Neuronal stem cell (in vitro differentiated cells): ENCODE data around the gene ABHD14A.

Experiments
- DNase-seq: peaks from one replicate; pipeline ENCODE4 v3.0.0-alpha.2; 2013; ENCODE audit warnings: low spot score
- H2AFZ ChIP-seq: one replicate; pipeline ENCODE4 v1.6.1; 2013; ENCODE audit warnings: mild to moderate bottlenecking, low read length, inconsistent platforms
- H2AK5ac ChIP-seq: 2 replicates; pipeline ENCODE4 v1.6.1; 2013; ENCODE audit warnings: low read depth, mild to moderate bottlenecking, inconsistent platforms, low read length, moderate library complexity, mixed read lengths
- H2BK120ac ChIP-seq: 2 replicates; pipeline ENCODE4 v1.6.1; 2013; ENCODE audit warnings: low read depth, mild to moderate bottlenecking, inconsistent platforms, low read length, moderate library complexity, mixed read lengths
- H2BK12ac ChIP-seq: one replicate; pipeline ENCODE4 v1.6.1; 2013; ENCODE audit warnings: low read length, inconsistent platforms
- H2BK15ac ChIP-seq: 2 replicates; pipeline ENCODE4 v1.6.1; 2013; ENCODE audit warnings: mild to moderate bottlenecking, low read length, inconsistent platforms, mixed read lengths
- H2BK5ac ChIP-seq: one replicate; pipeline ENCODE4 v1.6.1; 2013; ENCODE audit warnings: inconsistent platforms, mild to moderate bottlenecking, low read length, moderate library complexity
- H3K14ac ChIP-seq: one replicate; pipeline ENCODE4 v1.6.1; 2013; ENCODE audit warnings: low read length, inconsistent platforms
- H3K18ac ChIP-seq: 2 replicates; pipeline ENCODE4 v1.6.1; 2013; ENCODE audit warnings: low read length, inconsistent platforms
- H3K23ac ChIP-seq: 2 replicates; pipeline ENCODE4 v1.6.1; 2013; ENCODE audit warnings: low read depth, mild to moderate bottlenecking, mixed read lengths, low read length, inconsistent platforms; ENCODE audit not compliant: poor library complexity
- H3K27ac ChIP-seq: replicated peaks from 3 replicates; pipeline ENCODE4 v1.5.1; 2013; ENCODE audit warnings: low read length, inconsistent platforms
- H3K27me3 ChIP-seq, 3 experiments: 2 replicates each; pipeline ENCODE4 v1.6.1; 2013; ENCODE audit warnings: low read length in 3 of 3, mild to moderate bottlenecking in 2 of 3, inconsistent platforms in 1 of 3, low read depth in 1 of 3, mixed read lengths in 1 of 3, moderate library complexity in 1 of 3; ENCODE audit not compliant: control insufficient read depth in 3 of 3, insufficient read depth in 3 of 3
- H3K36me3 ChIP-seq, 2 donors: replicated peaks in 1 of 2; 2 replicates each; pipeline ENCODE4 v1.6.1; 2013; ENCODE audit warnings: low read length in 2 of 2; ENCODE audit not compliant: control insufficient read depth in 2 of 2, insufficient read depth in 2 of 2
- H3K4ac ChIP-seq: 2 replicates; pipeline ENCODE4 v1.6.1; 2013; ENCODE audit warnings: inconsistent platforms, mild to moderate bottlenecking, low read length, moderate library complexity
- H3K4me1 ChIP-seq, 2 donors: 1 replicate in 1 of 2; 2 replicates in 1 of 2; pipeline ENCODE4 v1.6.1; 2013; ENCODE audit warnings: low read length in 2 of 2, low read depth in 1 of 2; ENCODE audit not compliant: control insufficient read depth in 2 of 2, insufficient read depth in 1 of 2
- H3K4me2 ChIP-seq: one replicate; pipeline ENCODE4 v1.6.1; 2013; ENCODE audit warnings: mild to moderate bottlenecking, low read length, inconsistent platforms; ENCODE audit not compliant: insufficient read depth, poor library complexity, severe bottlenecking
- H3K4me3 ChIP-seq, 2 donors: 2 replicates each; pipeline ENCODE4 v1.5.1; 2013; ENCODE audit warnings: low read length in 2 of 2, mild to moderate bottlenecking in 2 of 2, inconsistent platforms in 1 of 2, moderate library complexity in 1 of 2
- H3K79me1 ChIP-seq: one replicate; pipeline ENCODE4 v1.6.1; 2013; ENCODE audit warnings: low read depth, mild to moderate bottlenecking, inconsistent platforms, low read length, moderate library complexity
- H3K9ac ChIP-seq: one replicate; pipeline ENCODE4 v1.6.1; 2013; ENCODE audit warnings: mild to moderate bottlenecking, low read depth, low read length, inconsistent platforms; ENCODE audit not compliant: poor library complexity
- H3K9me3 ChIP-seq, 2 donors: replicated peaks in 1 of 2; 2 replicates each; pipeline versions ENCODE3 to v1.6.1; 2013; ENCODE audit warnings: low read length in 2 of 2, mild to moderate bottlenecking in 2 of 2, inconsistent platforms in 1 of 2, low read depth in 1 of 2, mixed read lengths in 1 of 2, moderate library complexity in 1 of 2; ENCODE audit not compliant: control insufficient read depth in 2 of 2, insufficient read depth in 1 of 2
- H4K8ac ChIP-seq: one replicate; pipeline ENCODE4 v1.6.1; 2013; ENCODE audit warnings: low read depth, mild to moderate bottlenecking, inconsistent platforms, low read length, moderate library complexity
- H4K91ac ChIP-seq: one replicate; pipeline ENCODE4 v1.6.1; 2013; ENCODE audit warnings: low read length, low read depth, mild to moderate bottlenecking, inconsistent platforms; ENCODE audit not compliant: poor library complexity
- WGBS, 2 donors: extraction: QIAGEN DNeasy Blood & Tissue Kit; methylation state at CpG; one replicate each; pipeline ENCODE4 v1.1.7; 2013; ENCODE audit warnings: missing lambda C conversion rate in 2 of 2, mixed read lengths in 1 of 2; ENCODE audit not compliant: insufficient read length in 2 of 2, insufficient replicate concordance in 1 of 2; ENCODE audit errors: extremely low coverage in 2 of 2; 5-methylcytosine and 5-hydroxymethylcytosine counted together

The ABHD14A gene

GRCh38 chr3:52023860-52024764, 49.2 kb downstream of the ABHD14A start:
- H3K9me3 ChIP-seq: no peaks in the 10 kb centered on the region
- H3K27ac ChIP-seq: no peak overlapping the region
- no peak for DNase-seq
- H3K79me1 ChIP-seq: peaks cover 2% of the 10 kb centered on the region
- H3K9ac ChIP-seq: no peak overlapping the region
- H4K91ac ChIP-seq: no peak overlapping the region
- peak overlapping the region; percentile 36 for H2BK120ac ChIP-seq
- peak overlapping the region; percentile 82 for H2AFZ ChIP-seq
- H3K4ac ChIP-seq: no peak overlapping the region
- H3K4me1 ChIP-seq: peaks cover 30 to 33% of the 10 kb centered on the region in 2 donors
- H3K4me3 ChIP-seq: no peak overlapping the region
- H3K18ac ChIP-seq: peak overlapping the region; percentile 85
- H3K23ac ChIP-seq: no peak overlapping the region
- peaks cover 0 to 23% (median 0%) of the 10 kb centered on the region in 3 experiments for H3K27me3 ChIP-seq
- H4K8ac ChIP-seq: no peak overlapping the region
- no peak overlapping the region for H3K4me2 ChIP-seq
- no CpG with 5 or more reads among the region's 8 CpGs for WGBS, 2 donors
- H3K36me3 ChIP-seq: no peaks in the 10 kb centered on the region
- peak overlapping the region; percentile 1 for H2BK15ac ChIP-seq
- H2AK5ac ChIP-seq: no peak overlapping the region
- H2BK5ac ChIP-seq: peak overlapping the region; percentile 47
- H3K14ac ChIP-seq: no peak overlapping the region
- H2BK12ac ChIP-seq: peak overlapping the region; percentile 14

DNA sequence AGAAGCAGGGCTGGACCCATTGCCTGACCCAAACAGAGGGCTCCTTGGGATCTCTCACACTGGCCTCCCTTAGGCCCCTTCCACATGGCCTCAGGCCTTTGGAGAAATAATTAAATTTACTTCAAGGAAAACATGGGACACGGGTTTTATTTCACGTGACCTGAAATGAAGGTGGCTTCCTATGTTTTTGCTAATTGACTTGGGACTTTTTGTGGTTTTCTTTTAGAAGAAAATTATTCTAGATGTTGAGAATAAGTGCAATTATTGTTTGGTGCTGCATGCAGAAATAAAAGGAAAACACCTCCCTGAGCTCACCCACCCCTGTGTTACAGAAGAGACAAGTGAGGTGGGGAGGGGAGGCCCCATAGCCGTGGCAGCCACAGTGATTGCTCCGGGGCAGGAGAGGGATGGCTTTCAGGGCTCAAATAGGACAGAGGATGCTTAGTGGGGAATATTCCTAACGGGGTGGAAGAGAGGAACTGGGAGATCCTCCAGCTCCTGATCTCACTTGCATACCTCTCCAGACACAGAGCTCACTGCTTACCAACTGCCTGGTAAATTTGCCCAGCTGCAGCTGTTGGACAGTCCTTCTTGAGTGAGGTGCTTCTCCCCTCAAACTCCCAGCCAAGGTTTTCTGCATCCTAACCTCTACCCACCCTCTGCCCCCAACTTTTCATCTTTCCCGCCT, 50.0 kb downstream of the ABHD14A start:
- no peak for DNase-seq
- Histone ChIP-seq H2AFZ (no peak overlapping the region), H3K4ac (no peak overlapping the region), H3K27ac (no peak overlapping the region), H3K9me3 (no peaks in the 10 kb centered on the region), H4K8ac (no peak overlapping the region), H3K14ac (no peak overlapping the region), H3K18ac (no peak overlapping the region), H3K23ac (no peak overlapping the region), H2BK15ac (no peak overlapping the region), H3K9ac (no peak overlapping the region), H2BK120ac (no peak overlapping the region), H3K27me3 (peaks cover 0 to 23% (median 0%) of the 10 kb centered on the region in 3 experiments), H3K79me1 (peaks cover 2% of the 10 kb centered on the region), H4K91ac (no peak overlapping the region), H2AK5ac (no peak overlapping the region), H3K4me2 (no peak overlapping the region), H3K4me3 (no peak overlapping the region), H2BK5ac (no peak overlapping the region), H2BK12ac (no peak overlapping the region), H3K4me1 (peaks cover 30 to 31% of the 10 kb centered on the region in 2 donors), H3K36me3 (no peaks in the 10 kb centered on the region)
- no CpG with 5 or more reads among the region's 6 CpGs for WGBS, 2 donors

DNA sequence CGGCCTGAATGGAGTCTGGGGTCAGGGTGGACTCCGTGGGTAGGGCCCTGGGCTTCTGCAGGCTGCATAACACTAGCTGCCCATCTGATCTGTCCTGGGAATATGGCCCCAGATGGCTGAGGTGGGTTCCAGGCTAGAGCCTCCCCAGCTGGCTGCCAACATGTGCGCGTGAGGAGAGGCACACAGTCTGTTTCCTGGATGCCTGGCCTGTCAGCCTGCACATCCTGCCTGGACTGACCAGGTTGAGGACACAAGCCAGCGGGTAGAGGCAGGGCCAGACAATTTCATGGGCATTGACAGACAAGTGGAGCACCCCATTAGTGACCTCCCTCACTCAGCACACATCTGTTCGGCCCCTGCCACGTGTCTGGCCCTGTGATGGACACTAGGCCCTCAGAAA, 50.6 kb downstream of the ABHD14A start:
- Histone ChIP-seq H3K4me1 (peaks cover 30 to 31% of the 10 kb centered on the region in 2 donors), H2BK12ac (no peak overlapping the region), H3K27ac (no peak overlapping the region), H4K91ac (no peak overlapping the region), H2AK5ac (peak overlapping the region; percentile 1), H2BK120ac (peak overlapping the region; percentile 0), H3K4me2 (no peak overlapping the region), H2BK15ac (no peak overlapping the region), H3K14ac (peak overlapping the region; percentile 25), H3K36me3 (no peaks in the 10 kb centered on the region), H3K27me3 (peaks cover 0 to 26% (median 0%) of the 10 kb centered on the region in 3 experiments), H2BK5ac (no peak overlapping the region), H3K9ac (no peak overlapping the region), H3K9me3 (no peaks in the 10 kb centered on the region), H4K8ac (no peak overlapping the region), H2AFZ (no peak overlapping the region), H3K18ac (peak overlapping the region; percentile 73), H3K23ac (no peak overlapping the region), H3K79me1 (peaks cover 2% of the 10 kb centered on the region), H3K4me3 (no peak overlapping the region), H3K4ac (no peak overlapping the region)
- no CpG with 5 or more reads among the region's 7 CpGs for WGBS, 2 donors
- DNase-seq: no peak

- H3K4ac ChIP-seq: no peak overlapping the region
- H3K4me3 ChIP-seq: no peak overlapping the region
- no peak overlapping the region for H3K27ac ChIP-seq
- H3K4me1 ChIP-seq: peaks cover 30 to 31% of the 10 kb centered on the region in 2 donors
- H3K23ac ChIP-seq: no peak overlapping the region
- H2BK120ac ChIP-seq: no peak overlapping the region
- no peak overlapping the region for H2AFZ ChIP-seq
- H2BK12ac ChIP-seq: no peak overlapping the region
- no peak overlapping the region for H2BK5ac ChIP-seq
- no CpG with 5 or more reads among the region's 4 CpGs for WGBS, 2 donors
- H3K36me3 ChIP-seq: no peaks in the 10 kb centered on the region
- H3K9me3 ChIP-seq: no peaks in the 10 kb centered on the region
- no peak overlapping the region for H4K91ac ChIP-seq
- H4K8ac ChIP-seq: no peak overlapping the region
- H3K14ac ChIP-seq: no peak overlapping the region
- no peak overlapping the region for H3K4me2 ChIP-seq
- DNase-seq: no peak
- H2AK5ac ChIP-seq: peak overlapping the region; percentile 1
- H2BK15ac ChIP-seq: no peak overlapping the region
- H3K79me1 ChIP-seq: peaks cover 2% of the 10 kb centered on the region
- H3K9ac ChIP-seq: no peak overlapping the region
- no peak overlapping the region for H3K18ac ChIP-seq
- peaks cover 0 to 20% (median 0%) of the 10 kb centered on the region in 3 experiments for H3K27me3 ChIP-seq
Measured at GRCh38 chr3:52026041-52026440, 51.2 kb downstream of the ABHD14A start.
